GM12878 (cell line): Measurements from ENCODE around the gene B4GALT1. TPM values are rescaled to one million over a fixed set of nuclear protein-coding genes. Genes with fewer than 3 reads are reported as not detected.

Source experiments
- ATAC-seq: fragments of 200-7000 bp; cut with Tn5 transposase; 3 replicates; pipeline ENCODE4 v1.9.1; 2020; ENCODE audit warnings: mild to moderate bottlenecking, moderate library complexity
- BruUV-seq: library from RNA; stranded (reverse); fragments of 400-500 nt; replicated peaks from 2 replicates; lab custom pipeline; 2021; lab: Mats Ljungman, UMichigan
- CTCF ChIA-PET: fragments of 300-600 bp; sonication (Branson Sonifier 250); formaldehyde crosslinking; extraction: SDS; loops from one replicate; lab custom pipeline; 2021; ENCODE audit warnings: inconsistent platforms; lab: Yijun Ruan, JAX
- POLR2A ChIA-PET: fragments of 350-600 bp; formaldehyde crosslinking; extraction: SDS; loops from one replicate; lab custom pipeline; 2021; ENCODE audit warnings: inconsistent platforms; lab: Charles Lee
- RAD21 ChIA-PET: fragments of 300-600 bp; sonication (Branson Sonifier 250); formaldehyde crosslinking; loops from one replicate; lab custom pipeline; 2023; ENCODE audit warnings: antibody characterized with exemption; ENCODE audit not compliant: unreplicated experiment; lab: Charles Lee
- SMC1A ChIA-PET: fragments of 300-600 bp; sonication (Branson Sonifier 250); formaldehyde crosslinking; loops from one replicate; lab custom pipeline; 2023; ENCODE audit not compliant: unreplicated experiment, uncharacterized antibody; lab: Charles Lee
- DNase-seq: peaks from one replicate; pipeline ENCODE4 v3.0.0-alpha.2; 2011; ENCODE audit warnings: low read depth, low spot score
- FAIRE-seq: peaks from 3 replicates; lab custom pipeline; 2011; peaks lifted over from hg19 to GRCh38; lab: Jason Lieb, UNC
- H2AFZ ChIP-seq: 2 replicates; pipeline ENCODE4 v1.6.0; 2011; ENCODE audit warnings: low read depth, low read length, control low read depth; ENCODE audit not compliant: control insufficient read depth
- H3K27ac ChIP-seq: 2 replicates; pipeline ENCODE4 v1.5.1; 2011; ENCODE audit warnings: control low read depth; ENCODE audit not compliant: control insufficient read depth, insufficient read depth
- H3K27me3 ChIP-seq, 2 experiments: replicated peaks in 1 of 2; 2 replicates each; pipeline versions ENCODE4 v1.6.0 to v1.6.1; 2011; ENCODE audit warnings: low read length in 1 of 2; ENCODE audit not compliant: control insufficient read depth in 2 of 2, insufficient read depth in 2 of 2
- H3K36me3 ChIP-seq, 2 experiments: 2 replicates each; pipeline ENCODE4 v1.5.1; 2011; ENCODE audit warnings: low read length in 1 of 2; ENCODE audit not compliant: control insufficient read depth in 2 of 2, insufficient read depth in 2 of 2
- H3K4me1 ChIP-seq: 2 replicates; pipeline ENCODE4 v1.6.1; 2011; ENCODE audit warnings: mild to moderate bottlenecking, low read length, moderate library complexity, mixed read lengths; ENCODE audit not compliant: control insufficient read depth, insufficient read depth
- H3K4me2 ChIP-seq: 2 replicates; pipeline ENCODE4 v1.6.0; 2011; ENCODE audit warnings: control low read depth; ENCODE audit not compliant: control insufficient read depth, insufficient read depth
- H3K4me3 ChIP-seq: fragments of 200-600 bp; sonication (generic); 2 replicates; pipeline ENCODE4 v1.5.1; 2016
- H3K79me2 ChIP-seq: 2 replicates; pipeline ENCODE4 v1.6.0; 2011; ENCODE audit warnings: low read length; ENCODE audit not compliant: control insufficient read depth, insufficient read depth
- H3K9ac ChIP-seq: 2 replicates; pipeline ENCODE4 v1.8.0; 2011; ENCODE audit warnings: low read length, control low read depth, mixed read lengths; ENCODE audit not compliant: control insufficient read depth, insufficient read depth
- H3K9me3 ChIP-seq: replicated peaks from 3 replicates; pipeline ENCODE4 v1.5.1; 2011; ENCODE audit warnings: mild to moderate bottlenecking, low read length; ENCODE audit not compliant: control insufficient read depth, insufficient read depth
- H4K20me1 ChIP-seq: 2 replicates; pipeline ENCODE4 v1.6.0; 2011; ENCODE audit not compliant: control insufficient read depth, insufficient read depth
- BCL11A ChIP-seq: IDR thresholded peaks from 2 replicates; pipeline ENCODE4 v1.6.1; 2011; ENCODE audit warnings: low read depth, low read length
- CEBPB ChIP-seq, 2 experiments: fragments of 150-350 bp in 1 of 2; IDR thresholded peaks; 2 replicates each; pipeline ENCODE4 v1.6.1; 2012 to 2014; ENCODE audit warnings: low read depth in 2 of 2, low read length in 2 of 2, borderline replicate concordance in 1 of 2, inconsistent platforms in 1 of 2
- ELK1 ChIP-seq: IDR thresholded peaks from 2 replicates; pipeline ENCODE4 v1.6.1; 2012; ENCODE audit warnings: low read depth, low read length, improper control_type of control experiment
- HDGF ChIP-seq: fragments of 450-650 bp; IDR thresholded peaks from 2 replicates; pipeline ENCODE4 v1.6.1; 2016; ENCODE audit warnings: antibody characterized with exemption
- NFYA ChIP-seq: IDR thresholded peaks from 2 replicates; pipeline ENCODE4 v1.6.1; 2011; ENCODE audit warnings: low read depth, mild to moderate bottlenecking, low read length, improper control_type of control experiment, borderline replicate concordance
- PML ChIP-seq: IDR thresholded peaks from 2 replicates; pipeline ENCODE4 v1.6.1; 2012; ENCODE audit warnings: low read length, inconsistent platforms
- SREBF1 ChIP-seq: IDR thresholded peaks from 2 replicates; pipeline ENCODE4 v1.6.1; 2012; ENCODE audit warnings: mild to moderate bottlenecking, low read length
- TBL1XR1 ChIP-seq: IDR thresholded peaks from 2 replicates; pipeline ENCODE4 v1.6.1; 2012; ENCODE audit warnings: low read depth, low read length, improper control_type of control experiment
- WGBS: methylation state at CpG from one replicate; pipeline ENCODE4 v1.1.6; 2016; ENCODE audit warnings: low lambda C conversion rate; ENCODE audit not compliant: insufficient replicate concordance, insufficient coverage; ENCODE audit errors: missing lambda C conversion rate; 5-methylcytosine and 5-hydroxymethylcytosine counted together
- in situ Hi-C: fragments of 300-500 bp; cut with MboI; formaldehyde crosslinking; loops from 9 replicates; pipeline ENCODE4 v1.14.3; 2018; ENCODE audit warnings: mixed read lengths
- intact Hi-C: fragments of 100-400 bp; cut with micrococcal nuclease; formaldehyde crosslinking; loops from one replicate; pipeline ENCODE4 v1.14.2; 2022; ENCODE audit not compliant: unreplicated experiment
- polyA plus RNA-seq, 11 experiments: library from polyadenylated mRNA; depleted of rRNA in 4 of 11; unstranded in 6 of 11; stranded (reverse) in 5 of 11; fragments of >200 nt; fragmentation: Nextera tagmentation in 4 of 11; fragmentation: Illumina TruSeq in 1 of 11; extraction: Ambion mirVana in 4 of 11; extraction: Trizol in 1 of 11; gene quantifications; 1 replicate in 1 of 11; 2 replicates in 10 of 11; pipeline versions ENCODE4 v1.2.1 to v1.2.3, GENCODE V29; 2011 to 2016; ENCODE audit warnings: inconsistent platforms in 2 of 11, missing spikeins in 2 of 11, low read depth in 1 of 11
- total RNA-seq, 4 experiments: library from RNA; depleted of rRNA in 3 of 4; stranded (reverse); fragments of >200 nt in 3 of 4; fragmentation: Illumina TruSeq in 1 of 4; extraction: Trizol in 1 of 4; gene quantifications; 2 replicates each; pipeline versions ENCODE4 v1.2.1 to v1.2.3, GENCODE V29; 2013 to 2021
- TF ChIP-seq, protein P1 (sequence below): IDR thresholded peaks from 2 replicates; pipeline ENCODE4 v1.6.1; 2012; ENCODE audit warnings: low read length, inconsistent platforms
- TF ChIP-seq, protein P2 (sequence below): IDR thresholded peaks from 2 replicates; pipeline ENCODE4 v1.6.1; 2011; ENCODE audit warnings: borderline replicate concordance, low read depth, mild to moderate bottlenecking, moderate library complexity, mixed read lengths, low read length; ENCODE audit not compliant: insufficient read depth; ENCODE audit errors: extremely low read length

The B4GALT1 gene
- total and polyA plus RNA-seq, 10 of the 15 experiments (the other 5 are each of a cell fraction or from before 2014, with no cell fraction given) = 12.7 to 79.0 (median 41.0) TPM

GRCh38 chr9:33130961-33131789 is 36.0 kb downstream of the B4GALT1 start:
- DNase-seq = no peak
- in situ Hi-C loops (no loop called here), intact Hi-C loops (no loop called here)
- TF ChIP-seq CEBPB (IDR thresholded peaks at IDR 0.05; ENCODE audit: borderline replicate concordance in 1 of 2, low read depth in 2 of 2, low read length in 2 of 2) (no peak), SREBF1 (no peak), HDGF (no peak), TBL1XR1 (no peak), PML (no peak), ELK1 (no peak), NFYA (no peak), BCL11A (no peak)
- TF ChIP-seq, protein P1, sequence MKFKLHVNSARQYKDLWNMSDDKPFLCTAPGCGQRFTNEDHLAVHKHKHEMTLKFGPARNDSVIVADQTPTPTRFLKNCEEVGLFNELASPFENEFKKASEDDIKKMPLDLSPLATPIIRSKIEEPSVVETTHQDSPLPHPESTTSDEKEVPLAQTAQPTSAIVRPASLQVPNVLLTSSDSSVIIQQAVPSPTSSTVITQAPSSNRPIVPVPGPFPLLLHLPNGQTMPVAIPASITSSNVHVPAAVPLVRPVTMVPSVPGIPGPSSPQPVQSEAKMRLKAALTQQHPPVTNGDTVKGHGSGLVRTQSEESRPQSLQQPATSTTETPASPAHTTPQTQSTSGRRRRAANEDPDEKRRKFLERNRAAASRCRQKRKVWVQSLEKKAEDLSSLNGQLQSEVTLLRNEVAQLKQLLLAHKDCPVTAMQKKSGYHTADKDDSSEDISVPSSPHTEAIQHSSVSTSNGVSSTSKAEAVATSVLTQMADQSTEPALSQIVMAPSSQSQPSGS = no peak
- TF ChIP-seq, protein P2, sequence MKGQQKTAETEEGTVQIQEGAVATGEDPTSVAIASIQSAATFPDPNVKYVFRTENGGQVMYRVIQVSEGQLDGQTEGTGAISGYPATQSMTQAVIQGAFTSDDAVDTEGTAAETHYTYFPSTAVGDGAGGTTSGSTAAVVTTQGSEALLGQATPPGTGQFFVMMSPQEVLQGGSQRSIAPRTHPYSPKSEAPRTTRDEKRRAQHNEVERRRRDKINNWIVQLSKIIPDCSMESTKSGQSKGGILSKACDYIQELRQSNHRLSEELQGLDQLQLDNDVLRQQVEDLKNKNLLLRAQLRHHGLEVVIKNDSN = no peak
- Histone ChIP-seq H3K4me1 (peaks cover 52% of the 10 kb centered on the region), H3K36me3 (peaks cover 37 to 50% of the 10 kb centered on the region in 2 experiments), H3K9me3 (no peaks in the 10 kb centered on the region), H2AFZ (no peak overlapping the region), H3K79me2 (peaks cover 31% of the 10 kb centered on the region), H3K27ac (peak overlapping the region; percentile 75), H3K27me3 (no peaks in the 10 kb centered on the region), H4K20me1 (no peaks in the 10 kb centered on the region; the same call in 1 of the 2 replicates), H3K9ac (peak overlapping the region; percentile 45; the same call in 1 of the 2 replicates), H3K4me2 (peak overlapping the region; percentile 19), H3K4me3 (no peak overlapping the region)
- peak; percentile 13 for ATAC-seq
- no peak for FAIRE-seq
- ChIA-PET RAD21 (interaction anchor here (1.0 to 3.7 kb wide), 4 partner anchors 10 to 95 kb away, joined by 4 to 17 read pairs (median 11); no protein-coding TSS in a partner anchor), SMC1A (interaction anchor here (0.5 to 6.3 kb wide), 10 partner anchors 11 to 233 kb away, joined by 3 to 58 read pairs (median 9); no protein-coding TSS in a partner anchor), POLR2A (interaction anchor here (0.6 to 2.8 kb wide), 8 partner anchors 8 to 106 kb away, joined by 3 to 23 read pairs (median 5); no protein-coding TSS in a partner anchor), CTCF (interaction anchor here (0.9 to 3.4 kb wide), 8 partner anchors 13 to 95 kb away, joined by 3 to 15 read pairs (median 4); partner anchors contain the start of gene B4GALT1)
- 97% methylated on average over 4 of the region's 4 CpGs for WGBS
- TSS peak; percentile 15 for BruUV-seq
